Right lobe of liver (tissue), 6 donors: Measurements from ENCODE around the gene HRH2. TPM values are rescaled to one million over a fixed set of nuclear protein-coding genes. Genes with fewer than 3 reads are reported as not detected.

Experiments
- ATAC-seq, 4 donors: fragments of 200-7000 bp; cut with Tn5 transposase; one replicate each; pipeline ENCODE4 v1.9.1; 2020; ENCODE audit warnings: mild to moderate bottlenecking in 4 of 4, moderate library complexity in 4 of 4
- DNase-seq, 3 donors: peaks; one replicate each; pipeline ENCODE4 v3.0.0-alpha.2; 2020
- H3K27ac ChIP-seq, 3 donors: fragments of 200-600 bp; one replicate each; pipeline ENCODE4 v1.8.0; 2022
- H3K27me3 ChIP-seq, 2 donors: fragments of 200-600 bp; one replicate each; pipeline ENCODE4 v1.8.0; 2022
- H3K36me3 ChIP-seq, 4 donors: fragments of 200-600 bp; sonication (generic) in 1 of 4; one replicate each; pipeline versions ENCODE4 v1.5.1 to v1.8.0; 2017 to 2022; ENCODE audit warnings: control low read depth in 1 of 4
- H3K4me1 ChIP-seq, 4 donors: fragments of 200-600 bp; sonication (generic) in 1 of 4; one replicate each; pipeline versions ENCODE4 v1.5.1 to v1.8.0; 2017 to 2022; ENCODE audit warnings: control low read depth in 1 of 4
- H3K4me3 ChIP-seq, 3 donors: fragments of 200-600 bp; one replicate each; pipeline ENCODE4 v1.8.0; 2022
- H3K9me3 ChIP-seq, 4 donors: fragments of 200-600 bp; sonication (generic) in 1 of 4; one replicate each; pipeline versions ENCODE4 v1.5.1 to v1.8.0; 2017 to 2022; ENCODE audit warnings: control low read depth in 1 of 4
- POLR2A ChIP-seq: fragments of 450-650 bp; IDR thresholded peaks from one replicate; pipeline ENCODE4 v1.6.1; 2017; ENCODE audit warnings: antibody characterized with exemption, mild to moderate bottlenecking
- WGBS: methylation state at CpG from one replicate; pipeline ENCODE4 v1.1.6; 2018; ENCODE audit warnings: low coverage, low lambda C conversion rate; ENCODE audit not compliant: insufficient coverage; ENCODE audit errors: missing lambda C conversion rate; 5-methylcytosine and 5-hydroxymethylcytosine counted together
- intact Hi-C, 2 donors: fragments of 100-400 bp; cut with DNase I; formaldehyde crosslinking; loops; one replicate each; pipeline versions ENCODE4 v1.11.2 to v1.14.1; 2022
- total RNA-seq, 6 experiments: library from RNA; depleted of rRNA in 2 of 6; stranded (reverse); fragments of >200 nt in 2 of 6; fragmentation: NEBNext Ultra II Directional in 3 of 6; extraction: Animal tissue kit (Norgen Biotek cat#: 25700) in 3 of 6; gene quantifications; one replicate each; pipeline versions ENCODE4 v1.1.0 to v1.2.4, GENCODE V29; 2016 to 2023
- TF ChIP-seq, protein P1 (sequence below), 4 donors: fragments of 200-600 bp in 3 of 4; fragments of 450-650 bp in 1 of 4; IDR thresholded peaks; one replicate each; pipeline versions ENCODE4 v1.5.1 to v1.8.0; 2016 to 2022; ENCODE audit warnings: antibody characterized with exemption in 4 of 4, mild to moderate bottlenecking in 2 of 4
- donor health status: DM: no; HTN: yes; CAD: no.
- donor health status: DM: no; HTN: no; CAD: no.
- donor health status: DM: no; HTN: no; CAD: no.
- donor health status: DM: no; HTN: yes; CAD: no.
- donor health status: DM: no; HTN: yes; CAD: no.

The HRH2 gene
- total RNA-seq, 6 experiments from 2014 or later: 0.29 to 2.5 (median 0.87) TPM

DNA sequence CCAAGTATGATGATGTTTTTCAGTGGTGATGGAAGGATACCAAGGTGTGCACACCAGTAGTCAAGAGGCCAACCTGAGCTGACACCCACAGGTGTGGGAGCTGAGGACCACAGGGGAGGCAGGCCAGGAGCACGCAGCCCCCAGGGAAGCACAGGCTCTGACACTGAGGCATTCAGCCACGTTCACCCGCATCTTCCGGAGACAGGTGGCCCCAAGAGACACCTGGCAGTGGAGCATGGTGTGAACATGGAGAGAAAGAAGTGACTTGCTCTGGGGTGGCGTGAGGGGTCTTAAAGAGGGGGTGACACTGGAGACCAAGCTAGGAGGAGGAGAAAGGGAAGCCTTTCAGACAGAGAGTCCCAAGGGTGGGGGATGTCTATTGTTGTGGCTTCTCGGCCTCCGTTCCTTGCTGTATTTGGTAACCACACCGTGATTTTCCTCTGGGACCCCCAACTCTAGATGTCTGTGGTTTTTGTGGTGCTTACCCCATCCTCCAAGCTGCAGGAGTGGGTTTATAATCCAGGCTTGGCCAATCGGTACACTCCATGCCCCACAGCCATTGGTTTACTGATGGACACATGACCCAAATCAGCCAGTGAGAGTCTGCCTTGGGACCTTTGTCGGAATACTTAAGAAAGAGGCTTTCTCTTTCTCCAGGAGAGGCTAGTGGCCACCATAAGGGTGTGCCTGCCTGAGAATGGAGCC is 84.6 kb downstream of the HRH2 start:
- Histone ChIP-seq H3K4me3 (no peak overlapping the region), H3K27me3 (no peaks in the 10 kb centered on the region), H3K4me1 (no peaks in the 10 kb centered on the region), H3K36me3 (no peaks in the 10 kb centered on the region), H3K9me3 (no peaks in the 10 kb centered on the region), H3K27ac (no peak overlapping the region)
- ATAC-seq (no peak), DNase-seq (no peak)
- WGBS: 23% methylated on average over 5 of the region's 10 CpGs
- intact Hi-C loops: no loop called here
- TF ChIP-seq, protein P1, sequence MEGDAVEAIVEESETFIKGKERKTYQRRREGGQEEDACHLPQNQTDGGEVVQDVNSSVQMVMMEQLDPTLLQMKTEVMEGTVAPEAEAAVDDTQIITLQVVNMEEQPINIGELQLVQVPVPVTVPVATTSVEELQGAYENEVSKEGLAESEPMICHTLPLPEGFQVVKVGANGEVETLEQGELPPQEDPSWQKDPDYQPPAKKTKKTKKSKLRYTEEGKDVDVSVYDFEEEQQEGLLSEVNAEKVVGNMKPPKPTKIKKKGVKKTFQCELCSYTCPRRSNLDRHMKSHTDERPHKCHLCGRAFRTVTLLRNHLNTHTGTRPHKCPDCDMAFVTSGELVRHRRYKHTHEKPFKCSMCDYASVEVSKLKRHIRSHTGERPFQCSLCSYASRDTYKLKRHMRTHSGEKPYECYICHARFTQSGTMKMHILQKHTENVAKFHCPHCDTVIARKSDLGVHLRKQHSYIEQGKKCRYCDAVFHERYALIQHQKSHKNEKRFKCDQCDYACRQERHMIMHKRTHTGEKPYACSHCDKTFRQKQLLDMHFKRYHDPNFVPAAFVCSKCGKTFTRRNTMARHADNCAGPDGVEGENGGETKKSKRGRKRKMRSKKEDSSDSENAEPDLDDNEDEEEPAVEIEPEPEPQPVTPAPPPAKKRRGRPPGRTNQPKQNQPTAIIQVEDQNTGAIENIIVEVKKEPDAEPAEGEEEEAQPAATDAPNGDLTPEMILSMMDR (IDR thresholded peaks at IDR 0.05): no peak
- TF ChIP-seq POLR2A: no peak

DNA sequence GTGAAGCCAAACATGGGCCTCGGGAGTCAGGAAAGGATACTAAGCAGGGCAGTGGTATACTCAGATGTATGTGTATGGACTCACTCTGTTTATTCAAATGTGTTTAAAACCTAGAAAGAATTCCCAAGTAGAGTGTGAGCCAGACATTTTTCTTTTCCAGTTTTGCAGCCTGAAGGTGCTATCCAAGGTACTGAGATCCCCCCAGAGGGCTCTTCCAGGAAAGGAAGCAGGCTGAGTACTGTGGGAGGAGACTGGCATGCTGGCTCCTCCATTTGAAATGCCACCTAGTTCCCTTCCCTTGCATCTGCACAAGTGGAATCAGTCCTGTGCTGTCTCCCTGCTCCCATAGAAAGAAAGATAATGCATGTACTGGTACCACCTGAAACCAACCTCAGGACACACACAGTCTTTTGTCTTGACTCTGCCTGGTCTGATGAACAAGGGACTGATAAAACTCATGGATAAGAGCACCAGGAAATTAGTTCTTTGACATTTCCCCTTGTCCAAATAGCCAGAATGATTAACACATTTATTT is 85.9 kb downstream of the HRH2 start:
- Histone ChIP-seq H3K27me3 (no peaks in the 10 kb centered on the region), H3K4me1 (no peaks in the 10 kb centered on the region), H3K27ac (no peak overlapping the region), H3K4me3 (no peak overlapping the region), H3K9me3 (no peaks in the 10 kb centered on the region), H3K36me3 (no peaks in the 10 kb centered on the region)
- TF ChIP-seq POLR2A: no peak
- TF ChIP-seq, protein P1 (IDR thresholded peaks at IDR 0.05): no peak
- no peak for ATAC-seq
- WGBS: 44% methylated on average over 1 of the region's 1 CpG
- intact Hi-C loops: no loop called here
- no peak for DNase-seq

DNA sequence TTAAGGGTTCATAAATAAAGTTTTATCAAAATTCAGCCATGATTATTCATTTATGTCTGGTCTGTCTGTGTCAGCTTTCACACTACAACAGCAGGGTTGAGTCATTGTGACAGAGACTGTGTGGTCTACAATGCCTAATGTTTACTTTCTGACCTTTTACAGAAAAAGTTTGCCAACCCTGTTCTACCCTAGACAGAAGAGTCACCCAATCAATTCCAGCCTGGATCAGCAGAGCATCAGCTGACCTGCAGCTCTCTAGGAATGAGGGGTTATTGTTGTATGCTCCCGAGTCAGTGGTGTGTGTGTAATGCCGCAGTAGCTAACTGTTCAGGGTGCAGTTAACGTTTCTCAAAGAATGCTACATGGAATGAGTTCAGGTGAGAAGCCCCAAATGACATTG is 87.3 kb downstream of the HRH2 start:
- TF ChIP-seq POLR2A: no peak
- TF ChIP-seq, protein P1 (IDR thresholded peaks at IDR 0.05): no peak
- 11% methylated on average over 1 of the region's 3 CpGs for WGBS
- intact Hi-C loops: no loop called here
- H3K27ac ChIP-seq: no peak overlapping the region
- H3K27me3 ChIP-seq: no peaks in the 10 kb centered on the region
- ATAC-seq: no peak
- no peaks in the 10 kb centered on the region for H3K36me3 ChIP-seq
- no peaks in the 10 kb centered on the region for H3K9me3 ChIP-seq
- H3K4me1 ChIP-seq: no peaks in the 10 kb centered on the region
- no peak for DNase-seq
- no peak overlapping the region for H3K4me3 ChIP-seq

DNA sequence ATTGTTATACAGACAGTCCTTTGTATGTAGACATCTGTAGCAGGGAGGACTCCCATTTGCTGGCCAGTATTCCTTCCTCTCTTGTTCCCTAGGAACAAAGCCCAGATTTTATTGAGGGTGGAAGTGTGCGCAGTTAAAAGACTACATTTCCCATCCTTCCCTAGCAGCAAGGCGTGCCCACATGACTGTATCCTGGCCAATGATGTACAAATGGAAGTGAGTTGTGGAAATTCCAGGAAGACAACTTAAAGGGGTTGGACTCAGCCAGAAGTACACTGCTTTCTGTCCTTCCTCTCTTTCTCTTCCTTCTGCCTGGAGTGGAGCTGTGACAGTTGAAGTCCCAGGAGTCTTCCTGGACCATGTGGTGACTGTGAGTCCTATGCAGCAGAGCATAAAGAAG is 89.0 kb downstream of the HRH2 start:
- intact Hi-C loops: no loop called here
- WGBS: 31% methylated on average over 2 of the region's 2 CpGs
- DNase-seq (no peak), ATAC-seq (no peak)
- Histone ChIP-seq H3K36me3 (no peaks in the 10 kb centered on the region), H3K27ac (no peak overlapping the region), H3K9me3 (no peaks in the 10 kb centered on the region), H3K4me3 (no peak overlapping the region), H3K27me3 (no peaks in the 10 kb centered on the region), H3K4me1 (no peaks in the 10 kb centered on the region)
- TF ChIP-seq POLR2A: no peak
- TF ChIP-seq, protein P1 (IDR thresholded peaks at IDR 0.05): no peak
